Parathyroid adenoma (tissue), 2 donors: Measurements from ENCODE around the gene CZIB.
A peak's percentile ranks its signal among the peaks of the same experiment; 100 is the strongest.

Experiments
- H2AFZ ChIP-seq: fragments of 300-600 bp; sonication (generic); one replicate; pipeline ENCODE4 v1.7.0; 2017; ENCODE audit warnings: antibody characterized with exemption, mild to moderate bottlenecking
- H3K27ac ChIP-seq: fragments of 300-600 bp; sonication (generic); one replicate; pipeline ENCODE4 v1.7.0; 2017
- H3K27me3 ChIP-seq: fragments of 300-600 bp; sonication (generic); one replicate; pipeline ENCODE4 v1.7.0; 2017; ENCODE audit warnings: low read length; ENCODE audit not compliant: control insufficient read depth, insufficient read depth
- H3K36me3 ChIP-seq: fragments of 300-600 bp; sonication (generic); one replicate; pipeline ENCODE4 v1.7.0; 2017; ENCODE audit warnings: low read length; ENCODE audit not compliant: control insufficient read depth, insufficient read depth
- H3K4me1 ChIP-seq: fragments of 300-600 bp; sonication (generic); one replicate; pipeline ENCODE4 v1.7.0; 2017; ENCODE audit warnings: control low read depth
- H3K4me2 ChIP-seq: fragments of 300-600 bp; sonication (generic); one replicate; pipeline ENCODE4 v1.7.0; 2017; ENCODE audit warnings: low read length
- H3K4me3 ChIP-seq: fragments of 300-600 bp; sonication (generic); one replicate; pipeline ENCODE4 v1.7.0; 2017; ENCODE audit warnings: low read depth, low read length
- H3K79me2 ChIP-seq: fragments of 300-600 bp; sonication (generic); one replicate; pipeline ENCODE4 v1.7.0; 2017; ENCODE audit warnings: control low read depth
- H3K9ac ChIP-seq: fragments of 300-600 bp; sonication (generic); one replicate; pipeline ENCODE4 v1.7.0; 2017; ENCODE audit warnings: mild to moderate bottlenecking
- H3K9me3 ChIP-seq: fragments of 300-600 bp; sonication (generic); one replicate; pipeline ENCODE4 v1.7.0; 2017; ENCODE audit warnings: low read length; ENCODE audit not compliant: control insufficient read depth
- CTCF ChIP-seq: fragments of 300-600 bp; sonication (generic); IDR thresholded peaks from one replicate; pipeline ENCODE4 v1.7.0; 2017; ENCODE audit warnings: antibody characterized with exemption, mild to moderate bottlenecking
- donor health status: primary hyperparathyroidism.

The CZIB gene

GRCh38 chr1:53220171-53220961 is at the start of gene CZIB:
CZIB (minus strand) TSS chr1:53220634; CDS start chr1:53220575, 59 bp downstream.
- H3K4me3 ChIP-seq, result peak within 1 kb of the TSS; percentile 93
- peaks cover 6% of the 10 kb centered on the region for H3K4me1 ChIP-seq
- peak within 1 kb of the TSS; percentile 80 for H3K27ac ChIP-seq
- no peaks in the 10 kb centered on the region for H3K9me3 ChIP-seq
- peak within 1 kb of the TSS; percentile 20 for H3K9ac ChIP-seq
- no peaks in the 10 kb centered on the region for H3K27me3 ChIP-seq
- H3K36me3 ChIP-seq, result no peaks in the 10 kb centered on the region
- no peaks in the 10 kb centered on the region for H3K79me2 ChIP-seq
- TF ChIP-seq CTCF, result no peak
- H2AFZ ChIP-seq, result peak within 1 kb of the TSS; percentile 67
- peak within 1 kb of the TSS; percentile 91 for H3K4me2 ChIP-seq

- no peak overlapping the region for H3K9ac ChIP-seq
- H3K79me2 ChIP-seq, result no peaks in the 10 kb centered on the region
- no peaks in the 10 kb centered on the region for H3K27me3 ChIP-seq
- no peak overlapping the region for H2AFZ ChIP-seq
- no peak for TF ChIP-seq CTCF
- H3K4me2 ChIP-seq, result no peak overlapping the region
- H3K4me1 ChIP-seq, result no peaks in the 10 kb centered on the region
- no peaks in the 10 kb centered on the region for H3K36me3 ChIP-seq
- no peaks in the 10 kb centered on the region for H3K9me3 ChIP-seq
- no peak overlapping the region for H3K4me3 ChIP-seq
- H3K27ac ChIP-seq, result no peak overlapping the region
These were observed 49.7 kb upstream of the CZIB start for GRCh38 chr1:53270107-53270506.

GRCh38 chr1:53267761-53268160 is 47.3 kb upstream of the CZIB start:
- no peaks in the 10 kb centered on the region for H3K27me3 ChIP-seq
- no peak overlapping the region for H2AFZ ChIP-seq
- H3K9ac ChIP-seq, result no peak overlapping the region
- H3K36me3 ChIP-seq, result no peaks in the 10 kb centered on the region
- no peak overlapping the region for H3K27ac ChIP-seq
- no peaks in the 10 kb centered on the region for H3K4me1 ChIP-seq
- H3K9me3 ChIP-seq, result no peaks in the 10 kb centered on the region
- H3K4me2 ChIP-seq, result no peak overlapping the region
- TF ChIP-seq CTCF, result no peak
- no peaks in the 10 kb centered on the region for H3K79me2 ChIP-seq
- H3K4me3 ChIP-seq, result no peak overlapping the region

GRCh38 chr1:53266038-53266437 is 45.6 kb upstream of the CZIB start:
- Histone ChIP-seq H3K9me3 (no peaks in the 10 kb centered on the region), H3K4me3 (no peak overlapping the region), H2AFZ (no peak overlapping the region), H3K27me3 (no peaks in the 10 kb centered on the region), H3K79me2 (no peaks in the 10 kb centered on the region), H3K36me3 (no peaks in the 10 kb centered on the region), H3K9ac (no peak overlapping the region), H3K27ac (no peak overlapping the region), H3K4me1 (no peaks in the 10 kb centered on the region), H3K4me2 (no peak overlapping the region)
- no peak for TF ChIP-seq CTCF

GRCh38 chr1:53265581-53265980 is 45.1 kb upstream of the CZIB start:
- Histone ChIP-seq H3K36me3 (no peaks in the 10 kb centered on the region), H3K4me1 (no peaks in the 10 kb centered on the region), H3K79me2 (no peaks in the 10 kb centered on the region), H3K9me3 (no peaks in the 10 kb centered on the region), H3K27me3 (no peaks in the 10 kb centered on the region), H3K27ac (no peak overlapping the region), H3K4me3 (no peak overlapping the region), H3K4me2 (no peak overlapping the region), H3K9ac (no peak overlapping the region), H2AFZ (no peak overlapping the region)
- no peak for TF ChIP-seq CTCF
